ENCODE measurements around the gene KLHL14. TPM values are rescaled to one million over a fixed set of nuclear protein-coding genes. Genes with fewer than 3 reads are reported as not detected.
"Not testable (repeated sequence)": the region's sequence is repeated elsewhere in the genome, so short reads cannot be mapped to it uniquely, and the experiment has no call there.

Gene KLHL14
- polyA plus RNA-seq, 1 donor, result 0.08 TPM

DNA sequence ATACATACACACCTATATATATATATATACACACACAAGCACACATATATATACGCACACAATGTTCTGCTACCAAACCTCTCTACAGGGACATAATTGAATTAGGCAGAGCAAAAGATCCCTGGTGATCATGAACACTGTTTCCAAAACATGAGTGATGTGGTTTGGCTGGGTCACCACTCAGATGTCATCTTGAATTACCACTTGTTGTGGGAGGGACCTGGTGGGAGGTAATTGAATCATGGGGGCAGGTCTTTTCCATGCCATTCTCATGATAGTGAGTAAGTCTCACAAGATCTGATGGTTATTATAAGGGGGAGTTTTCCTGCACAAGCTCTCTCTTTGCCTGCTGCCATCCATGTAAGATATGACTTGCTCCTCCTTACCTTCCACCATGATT lies 135.2 kb downstream of the KLHL14 start:
- DNase-seq (ENCODE audit: low read depth), result not testable (repeated sequence)

DNA sequence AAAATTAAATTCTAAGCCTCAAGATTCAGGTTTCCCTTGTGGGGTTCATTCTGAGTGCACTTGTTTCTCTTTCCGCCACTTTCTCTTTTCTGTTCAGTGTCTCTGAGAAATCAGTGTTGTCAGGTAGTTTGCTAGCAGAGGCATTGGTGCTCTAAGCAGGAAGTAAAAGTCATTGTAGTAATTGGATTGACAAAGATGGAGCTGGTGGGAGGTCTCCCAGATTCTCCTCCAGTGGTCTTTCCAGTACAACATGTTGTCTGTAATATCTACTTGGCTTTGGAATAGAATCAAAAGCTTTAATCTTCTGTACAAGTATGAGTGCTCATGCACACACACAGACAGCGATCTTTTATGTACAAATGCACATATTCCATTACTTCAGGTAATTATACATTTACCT lies 135.6 kb downstream of the KLHL14 start:
- no peak for DNase-seq (ENCODE audit: low read depth)

DNA sequence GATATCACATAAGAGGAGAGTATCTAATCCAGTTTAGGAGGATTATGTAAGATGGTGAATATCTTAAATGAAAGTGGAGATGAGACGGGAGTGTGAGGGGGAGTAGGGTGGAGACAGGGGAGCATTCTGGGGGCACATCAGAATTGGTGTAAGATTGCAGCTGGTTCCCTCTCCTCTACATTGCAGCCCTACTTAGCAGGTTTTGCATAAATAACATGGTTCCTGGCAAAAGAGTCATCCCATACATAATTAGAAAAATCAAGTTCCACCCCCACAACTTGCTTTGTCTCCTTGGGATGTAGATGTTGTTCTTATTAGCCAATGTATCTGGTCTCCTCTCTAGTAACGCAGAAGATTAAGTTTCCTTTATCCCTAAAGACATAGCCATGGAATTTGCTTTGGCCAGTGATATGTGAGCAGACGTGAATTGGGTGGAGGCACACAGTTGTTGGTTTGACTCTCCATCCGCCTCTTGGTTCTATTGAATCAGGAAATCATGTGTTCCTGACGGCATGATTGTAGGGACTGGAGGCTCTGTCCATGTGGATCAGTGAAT lies 137.9 kb downstream of the KLHL14 start:
- no peak for DNase-seq (ENCODE audit: low read depth)

DNA sequence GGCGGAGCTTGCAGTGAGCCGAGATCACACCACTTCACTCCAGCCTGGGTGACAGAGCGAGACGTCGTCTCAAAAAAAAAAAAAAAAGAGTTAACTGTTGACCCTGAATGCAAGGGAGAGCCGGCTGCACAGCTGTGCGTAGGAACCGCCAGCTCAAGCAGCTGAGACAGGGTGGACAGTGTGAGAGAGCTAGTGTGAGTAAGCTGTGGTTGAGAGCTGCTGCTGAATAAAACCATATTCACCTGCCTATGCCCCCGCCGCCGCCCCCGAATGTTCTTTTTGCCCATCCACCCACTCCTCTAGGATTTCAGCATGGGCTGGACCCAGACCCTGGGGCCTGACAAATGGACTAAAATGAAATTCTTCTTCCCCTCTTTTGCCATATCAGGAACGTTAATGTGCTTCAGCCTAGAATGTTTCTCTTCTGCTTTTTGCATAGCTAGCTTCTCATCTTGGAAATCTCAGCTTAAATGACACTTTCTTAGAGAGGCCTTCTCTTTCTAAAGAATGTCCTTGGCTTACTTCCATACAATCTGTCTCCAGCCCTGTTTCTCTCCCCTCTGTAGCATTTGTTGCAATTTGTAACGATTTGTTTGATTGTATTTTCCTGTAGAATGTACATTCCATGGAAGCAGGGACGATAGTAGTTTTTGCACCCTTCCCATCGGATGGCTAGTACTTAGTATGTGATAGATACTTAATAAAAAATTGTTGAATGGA lies 142.7 kb downstream of the KLHL14 start:
- DNase-seq (ENCODE audit: low read depth), result no peak

DNA sequence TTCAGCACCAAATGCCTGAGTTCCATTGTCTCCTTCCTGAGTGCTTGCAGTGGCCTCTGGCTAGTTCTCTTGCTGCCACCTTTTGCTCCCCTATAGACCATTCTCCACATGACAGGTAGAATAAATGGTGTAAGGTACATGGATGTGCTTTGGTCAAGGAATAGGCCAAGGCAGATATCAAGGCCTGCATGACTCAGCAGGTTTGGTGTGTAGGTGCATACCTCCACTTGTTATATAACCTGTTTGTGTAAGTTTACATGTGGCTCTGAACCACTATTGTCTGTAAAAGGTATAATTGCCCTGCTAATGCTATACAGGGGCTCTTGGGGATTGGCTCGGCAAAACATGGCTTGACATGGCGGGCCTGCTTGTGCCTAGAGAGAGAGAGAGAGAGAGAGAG lies 143.5 kb downstream of the KLHL14 start:
- DNase-seq (ENCODE audit: low read depth), result no peak

DNA sequence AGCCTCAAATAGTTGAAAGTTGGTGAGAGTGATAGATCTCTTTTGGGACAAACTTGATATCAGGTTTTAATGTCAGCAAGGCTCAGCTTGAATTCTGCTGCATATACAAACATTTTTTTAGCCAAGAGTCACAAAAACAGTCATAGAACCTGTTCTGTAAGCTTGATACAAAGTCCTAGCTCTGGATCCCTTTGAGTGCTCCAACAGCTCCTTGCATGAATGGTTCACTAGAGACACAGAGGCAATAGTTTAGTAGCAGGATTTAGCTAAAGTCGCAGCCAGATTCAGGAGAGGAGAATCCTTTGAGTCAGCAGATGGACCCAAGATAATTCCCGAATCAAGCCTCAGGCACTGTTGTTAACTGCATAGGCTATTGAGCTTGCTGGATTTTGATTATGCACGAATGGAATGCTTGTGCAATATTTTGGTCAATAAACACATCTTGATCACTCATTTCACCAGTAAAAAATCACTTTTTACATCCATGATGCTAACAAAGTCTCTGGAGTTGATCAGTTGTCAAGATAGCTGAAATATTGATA lies 148.6 kb downstream of the KLHL14 start:
- no peak for DNase-seq (ENCODE audit: low read depth)

DNA sequence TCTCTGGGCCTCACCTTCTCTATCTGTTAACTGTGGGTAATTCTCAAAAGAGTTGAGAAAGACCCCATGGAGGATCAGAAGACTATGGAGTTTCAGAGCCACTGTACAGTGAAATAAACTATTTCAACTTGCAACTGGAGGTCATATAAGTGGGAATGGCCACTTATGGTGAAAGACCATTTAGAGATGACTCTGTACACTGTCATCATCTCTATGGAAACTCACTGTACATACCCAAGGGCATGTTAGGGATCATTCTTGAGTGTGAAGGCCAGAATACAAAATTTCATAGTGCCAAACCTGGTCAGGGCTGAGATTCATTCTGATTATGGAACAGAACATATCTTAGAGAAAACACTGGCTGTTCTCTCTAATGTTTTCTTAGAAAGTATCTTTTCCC lies 149.3 kb downstream of the KLHL14 start:
- DNase-seq (ENCODE audit: low read depth), result no peak

All from forelimb muscle (tissue), 1 donor.